ENCODE data around the gene MEF2A. TPM values are rescaled to one million over a fixed set of nuclear protein-coding genes. Genes with fewer than 3 reads are reported as not detected.

MEF2A gene
- total RNA-seq, 4 donors from 2014 or later = 71.9 to 126 (median 103) TPM

DNA sequence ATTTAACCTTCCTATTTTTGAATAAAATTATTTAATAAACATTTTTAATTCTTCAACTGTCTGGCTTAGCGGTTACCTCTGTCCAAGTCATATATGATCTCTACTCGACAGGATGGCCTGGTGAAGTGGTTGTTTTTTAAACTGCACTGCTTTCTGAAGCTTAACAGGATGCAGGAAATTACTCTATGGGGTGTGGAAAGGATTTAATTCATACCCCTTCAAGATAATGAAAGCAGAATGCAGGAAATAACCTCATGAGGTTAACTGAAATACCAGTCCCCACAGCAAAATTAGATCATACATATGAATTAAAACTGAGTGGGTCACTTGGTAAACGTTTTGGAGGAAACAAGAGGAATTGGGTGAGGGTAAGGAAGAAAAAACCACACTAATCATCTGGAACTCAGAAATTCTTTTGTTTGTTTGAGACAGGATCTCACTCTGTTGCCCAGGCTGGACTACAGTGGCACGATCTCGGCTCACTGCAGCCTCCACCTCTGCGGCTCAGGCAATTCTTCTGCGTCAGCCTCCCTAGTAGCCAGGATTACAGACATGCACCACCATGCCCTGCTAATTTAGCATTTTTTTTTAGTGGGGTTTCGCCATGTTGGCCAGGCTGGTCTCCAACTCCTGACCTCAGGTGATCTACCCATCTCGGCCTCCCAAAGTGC is 117.4 kb downstream of the MEF2A start:
- 75 to 79% methylated on average over 9 of the region's 9 CpGs for WGBS, 2 donors
- TF ChIP-seq POLR2A (IDR thresholded peaks at IDR 0.05) = no peak
- TF ChIP-seq, protein P1, sequence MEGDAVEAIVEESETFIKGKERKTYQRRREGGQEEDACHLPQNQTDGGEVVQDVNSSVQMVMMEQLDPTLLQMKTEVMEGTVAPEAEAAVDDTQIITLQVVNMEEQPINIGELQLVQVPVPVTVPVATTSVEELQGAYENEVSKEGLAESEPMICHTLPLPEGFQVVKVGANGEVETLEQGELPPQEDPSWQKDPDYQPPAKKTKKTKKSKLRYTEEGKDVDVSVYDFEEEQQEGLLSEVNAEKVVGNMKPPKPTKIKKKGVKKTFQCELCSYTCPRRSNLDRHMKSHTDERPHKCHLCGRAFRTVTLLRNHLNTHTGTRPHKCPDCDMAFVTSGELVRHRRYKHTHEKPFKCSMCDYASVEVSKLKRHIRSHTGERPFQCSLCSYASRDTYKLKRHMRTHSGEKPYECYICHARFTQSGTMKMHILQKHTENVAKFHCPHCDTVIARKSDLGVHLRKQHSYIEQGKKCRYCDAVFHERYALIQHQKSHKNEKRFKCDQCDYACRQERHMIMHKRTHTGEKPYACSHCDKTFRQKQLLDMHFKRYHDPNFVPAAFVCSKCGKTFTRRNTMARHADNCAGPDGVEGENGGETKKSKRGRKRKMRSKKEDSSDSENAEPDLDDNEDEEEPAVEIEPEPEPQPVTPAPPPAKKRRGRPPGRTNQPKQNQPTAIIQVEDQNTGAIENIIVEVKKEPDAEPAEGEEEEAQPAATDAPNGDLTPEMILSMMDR (IDR thresholded peaks at IDR 0.05) = no peak
- intact Hi-C loops (cut with DNase I; ENCODE audit: low total_unique reads) = no loop called here

GRCh38 chr15:99686290-99686689 is 120.5 kb downstream of the MEF2A start:
- no peak overlapping the region for H3K4me3 ChIP-seq (ENCODE audit: low read depth, poor library complexity, severe bottlenecking)
- WGBS, 2 donors = 100% methylated on average over 1 of the region's 1 CpG
- DNase-seq (ENCODE audit: low spot score in 2 of 2) = no peak
- TF ChIP-seq, protein P1 (IDR thresholded peaks at IDR 0.05) = no peak
- no peak for TF ChIP-seq POLR2A (IDR thresholded peaks at IDR 0.05)
- intact Hi-C loops (cut with DNase I; ENCODE audit: low total_unique reads) = no loop called here

More for the DNA sequence above, 117.4 kb downstream of the MEF2A start:
- no peak for DNase-seq (ENCODE audit: low spot score in 2 of 2)
- H3K4me3 ChIP-seq (ENCODE audit: low read depth, poor library complexity, severe bottlenecking) = no peak overlapping the region

DNA sequence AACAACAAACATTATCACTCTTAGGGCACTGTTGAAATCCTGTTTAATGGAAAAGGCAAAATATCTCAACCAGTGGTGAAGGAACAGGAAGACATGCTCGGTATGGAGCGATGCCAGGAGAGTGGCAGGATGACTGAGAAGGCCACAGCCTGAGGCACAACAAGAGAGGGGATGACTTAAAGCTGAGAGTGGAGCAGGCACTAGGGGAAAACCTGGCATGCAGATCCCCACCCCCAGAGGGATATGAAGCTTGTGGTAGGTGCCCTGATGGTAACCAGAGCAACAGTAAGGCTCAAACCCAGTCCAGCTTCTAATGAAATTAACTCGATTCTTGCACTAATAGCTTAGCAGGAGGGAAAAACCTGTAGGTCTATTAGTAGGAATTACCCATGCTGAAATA is 127.0 kb downstream of the MEF2A start:
- no peak for TF ChIP-seq POLR2A (IDR thresholded peaks at IDR 0.05)
- TF ChIP-seq, protein P1 (IDR thresholded peaks at IDR 0.05) = no peak
- WGBS, 2 donors = 74 to 81% methylated on average over 3 of the region's 3 CpGs
- DNase-seq (ENCODE audit: low spot score in 2 of 2) = no peak
- H3K4me3 ChIP-seq (ENCODE audit: low read depth, poor library complexity, severe bottlenecking) = no peak overlapping the region
- intact Hi-C loops (cut with DNase I; ENCODE audit: low total_unique reads) = no loop called here

GRCh38 chr15:99696096-99696495 is 130.3 kb downstream of the MEF2A start:
- DNase-seq (ENCODE audit: low spot score in 2 of 2) = no peak
- intact Hi-C loops (cut with DNase I; ENCODE audit: low total_unique reads) = no loop called here
- no peak overlapping the region for H3K4me3 ChIP-seq (ENCODE audit: low read depth, poor library complexity, severe bottlenecking)
- 67 to 78% methylated on average over 2 of the region's 2 CpGs for WGBS, 2 donors
- no peak for TF ChIP-seq POLR2A (IDR thresholded peaks at IDR 0.05)
- TF ChIP-seq, protein P1 (IDR thresholded peaks at IDR 0.05) = no peak

DNA sequence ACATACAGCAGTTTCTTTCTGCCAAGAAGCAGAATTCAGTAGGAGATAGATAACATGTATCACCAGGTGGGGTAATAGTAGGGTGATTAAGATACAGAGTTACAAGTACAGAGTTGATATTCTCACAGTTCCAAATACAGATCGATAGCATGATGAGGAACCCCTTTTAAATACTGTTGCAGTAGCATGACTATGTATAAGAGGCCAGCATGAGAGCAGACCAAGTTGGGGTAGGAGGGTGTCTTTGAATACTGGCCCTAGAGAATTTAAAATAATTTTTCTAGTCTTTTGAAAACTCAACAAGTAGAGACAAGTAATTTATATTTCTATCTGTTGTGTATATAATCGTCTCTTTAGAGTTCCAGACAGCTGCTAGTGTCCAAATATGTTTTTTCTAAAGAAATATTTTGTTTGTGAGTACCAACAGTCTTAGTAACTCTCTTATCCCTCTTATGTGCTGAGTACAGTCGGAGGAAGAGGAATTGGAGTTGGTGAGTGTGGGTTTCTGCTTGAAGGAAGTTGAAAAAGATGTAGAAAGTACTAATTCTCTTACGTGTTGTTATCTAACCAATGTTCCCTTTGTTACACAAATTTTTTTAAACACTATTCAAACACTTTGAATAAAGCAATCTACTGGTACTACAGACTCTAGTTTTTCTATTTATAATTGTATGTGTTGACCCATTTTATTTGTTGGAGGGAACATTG is 137.3 kb downstream of the MEF2A start:
- H3K4me3 ChIP-seq (ENCODE audit: low read depth, poor library complexity, severe bottlenecking) = no peak overlapping the region
- TF ChIP-seq POLR2A (IDR thresholded peaks at IDR 0.05) = no peak
- TF ChIP-seq, protein P1 (IDR thresholded peaks at IDR 0.05) = no peak
- DNase-seq (ENCODE audit: low spot score in 2 of 2) = no peak
- 21 to 22% methylated on average over 4 of the region's 4 CpGs for WGBS, 2 donors
- intact Hi-C loops (cut with DNase I; ENCODE audit: low total_unique reads) = loop anchor here (10.0 kb wide), 1 partner anchor 418 kb away; no protein-coding TSS in a partner anchor

Measured in lower leg skin (tissue), 4 donors.